GM21390 (cell line): ENCODE results near the gene MAPK10.
"Not testable (repeated sequence)": the region's sequence is repeated elsewhere in the genome, so short reads cannot be mapped to it uniquely, and the experiment has no call there.

ENCODE experiments used
- ATAC-seq: cut with Tn5 transposase; IDR thresholded peaks from one replicate; pipeline ENCODE4 v1.9.1; 2021; ENCODE audit not compliant: unreplicated experiment

The MAPK10 gene

GRCh38 chr4:86114563-86114962 lies 245.3 kb downstream of the MAPK10 start:
- ATAC-seq = no peak

GRCh38 chr4:86108834-86109233 lies 251.0 kb downstream of the MAPK10 start:
- no peak for ATAC-seq

GRCh38 chr4:86108137-86108536 lies 251.7 kb downstream of the MAPK10 start:
- no peak for ATAC-seq

GRCh38 chr4:86107112-86107511 lies 252.7 kb downstream of the MAPK10 start:
- no peak for ATAC-seq

GRCh38 chr4:86106475-86106874 lies 253.4 kb downstream of the MAPK10 start:
- ATAC-seq = no peak

GRCh38 chr4:86101841-86102240 lies 258.0 kb downstream of the MAPK10 start:
- ATAC-seq = no peak

GRCh38 chr4:86101410-86101809 lies 258.4 kb downstream of the MAPK10 start:
- ATAC-seq = no peak

- no peak for ATAC-seq
These were observed 259.2 kb downstream of the MAPK10 start for GRCh38 chr4:86100539-86101215.

GRCh38 chr4:86099348-86099747 lies 260.5 kb downstream of the MAPK10 start:
- ATAC-seq = no peak

- no peak for ATAC-seq
These were observed 261.2 kb downstream of the MAPK10 start for GRCh38 chr4:86098691-86099090.

- no peak for ATAC-seq
These were observed 263.5 kb downstream of the MAPK10 start for GRCh38 chr4:86096373-86096772.

- ATAC-seq = no peak
These were observed 267.2 kb downstream of the MAPK10 start for GRCh38 chr4:86092684-86093083.

GRCh38 chr4:86091201-86091600 lies 268.7 kb downstream of the MAPK10 start:
- ATAC-seq = no peak

- ATAC-seq = no peak
These were observed 270.0 kb downstream of the MAPK10 start for GRCh38 chr4:86089781-86090323.

- ATAC-seq = no peak
These were observed 270.8 kb downstream of the MAPK10 start for GRCh38 chr4:86089053-86089452.

- ATAC-seq = not testable (repeated sequence)
These were observed 284.1 kb downstream of the MAPK10 start for GRCh38 chr4:86075796-86076195.

GRCh38 chr4:86060341-86060740 lies 299.5 kb downstream of the MAPK10 start:
- ATAC-seq = no peak

GRCh38 chr4:86058621-86059020 lies 301.2 kb downstream of the MAPK10 start:
- no peak for ATAC-seq

GRCh38 chr4:86055898-86056297 lies 304.0 kb downstream of the MAPK10 start:
- ATAC-seq = no peak

GRCh38 chr4:86054286-86055032 lies 305.4 kb downstream of the MAPK10 start:
- no peak for ATAC-seq

GRCh38 chr4:86050496-86050895 lies 309.4 kb downstream of the MAPK10 start:
- ATAC-seq = no peak

- ATAC-seq = no peak
These were observed 311.4 kb downstream of the MAPK10 start for GRCh38 chr4:86048426-86048825.
